Chondrocyte (in vitro differentiated cells): ENCODE results near the gene FAT1. TPM values are rescaled to one million over a fixed set of nuclear protein-coding genes. Genes with fewer than 3 reads are reported as not detected.

ENCODE experiments used
- DNase-seq: peaks from one replicate; pipeline ENCODE4 v3.0.0; 2021; ENCODE audit warnings: mixed read lengths, low spot score
- H3K27ac Mint-ChIP-seq: one replicate; pipeline ENCODE4 v1.8.0; 2021; ENCODE audit warnings: mild to moderate bottlenecking, moderate library complexity, mixed read lengths; ENCODE audit not compliant: unreplicated experiment
- H3K27me3 Mint-ChIP-seq: 2 replicates; pipeline ENCODE4 v1.8.0; 2021; ENCODE audit warnings: low read depth, mixed read lengths
- H3K36me3 Mint-ChIP-seq: 2 replicates; pipeline ENCODE4 v1.8.0; 2021; ENCODE audit warnings: low read depth, mixed read lengths
- H3K4me1 Mint-ChIP-seq: 2 replicates; pipeline ENCODE4 v1.8.0; 2021; ENCODE audit warnings: low read depth, mild to moderate bottlenecking, mixed read lengths
- H3K4me3 Mint-ChIP-seq: one replicate; pipeline ENCODE4 v1.8.0; 2021; ENCODE audit warnings: mild to moderate bottlenecking, moderate library complexity, mixed read lengths; ENCODE audit not compliant: unreplicated experiment
- H3K9me3 Mint-ChIP-seq: 2 replicates; pipeline ENCODE4 v1.8.0; 2021; ENCODE audit warnings: low read depth, mixed read lengths
- total RNA-seq: library from RNA; stranded (reverse); gene quantifications from 3 replicates; pipeline ENCODE4 v1.2.1, GENCODE V29; 2021
- TF ChIP-seq, protein P1 (sequence below): fragments of 200-600 bp; sonication (generic); IDR thresholded peaks from 2 replicates; pipeline ENCODE4 v1.5.0; 2021; ENCODE audit warnings: antibody characterized with exemption, mild to moderate bottlenecking, moderate library complexity

FAT1 gene
- total RNA-seq, 1 donor from 2014 or later, result 671 TPM

DNA sequence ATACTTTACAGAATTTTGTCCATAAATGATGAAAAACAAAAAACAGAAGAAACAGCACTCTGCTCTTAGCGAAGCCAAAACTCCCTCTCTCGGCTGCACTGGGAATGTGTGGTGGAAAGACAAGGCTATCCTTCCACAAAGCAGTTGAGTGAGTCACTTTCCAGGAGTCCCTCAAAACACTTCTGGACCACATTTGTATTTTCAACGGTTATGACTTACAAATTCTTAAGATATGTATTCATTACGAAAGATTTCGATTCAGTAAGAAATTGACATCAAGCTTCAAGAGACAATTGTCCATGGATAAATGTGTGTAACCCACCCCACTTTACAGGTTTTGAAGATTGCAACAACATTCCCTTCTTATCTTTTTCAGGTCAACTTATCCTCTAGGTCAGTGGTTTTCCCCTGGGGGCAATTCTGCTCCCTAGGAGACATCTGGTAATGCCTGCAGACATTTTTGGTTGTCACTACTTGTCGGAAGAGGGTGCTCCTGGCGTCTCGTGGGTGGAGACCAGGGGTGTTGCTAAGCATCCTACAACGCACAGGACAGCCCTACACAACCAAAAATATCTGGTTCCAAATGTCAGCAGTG is 101.6 kb downstream of the FAT1 start:
- Mint-ChIP-seq H3K4me1 (peaks cover 68% of the 10 kb centered on the region), H3K27me3 (no peaks in the 10 kb centered on the region), H3K27ac (peak overlapping the region; percentile 81), H3K36me3 (peaks cover 41% of the 10 kb centered on the region), H3K9me3 (no peaks in the 10 kb centered on the region), H3K4me3 (peak overlapping the region; percentile 40)
- TF ChIP-seq, protein P1, sequence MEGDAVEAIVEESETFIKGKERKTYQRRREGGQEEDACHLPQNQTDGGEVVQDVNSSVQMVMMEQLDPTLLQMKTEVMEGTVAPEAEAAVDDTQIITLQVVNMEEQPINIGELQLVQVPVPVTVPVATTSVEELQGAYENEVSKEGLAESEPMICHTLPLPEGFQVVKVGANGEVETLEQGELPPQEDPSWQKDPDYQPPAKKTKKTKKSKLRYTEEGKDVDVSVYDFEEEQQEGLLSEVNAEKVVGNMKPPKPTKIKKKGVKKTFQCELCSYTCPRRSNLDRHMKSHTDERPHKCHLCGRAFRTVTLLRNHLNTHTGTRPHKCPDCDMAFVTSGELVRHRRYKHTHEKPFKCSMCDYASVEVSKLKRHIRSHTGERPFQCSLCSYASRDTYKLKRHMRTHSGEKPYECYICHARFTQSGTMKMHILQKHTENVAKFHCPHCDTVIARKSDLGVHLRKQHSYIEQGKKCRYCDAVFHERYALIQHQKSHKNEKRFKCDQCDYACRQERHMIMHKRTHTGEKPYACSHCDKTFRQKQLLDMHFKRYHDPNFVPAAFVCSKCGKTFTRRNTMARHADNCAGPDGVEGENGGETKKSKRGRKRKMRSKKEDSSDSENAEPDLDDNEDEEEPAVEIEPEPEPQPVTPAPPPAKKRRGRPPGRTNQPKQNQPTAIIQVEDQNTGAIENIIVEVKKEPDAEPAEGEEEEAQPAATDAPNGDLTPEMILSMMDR, result peak; percentile 81
- no peak for DNase-seq

DNA sequence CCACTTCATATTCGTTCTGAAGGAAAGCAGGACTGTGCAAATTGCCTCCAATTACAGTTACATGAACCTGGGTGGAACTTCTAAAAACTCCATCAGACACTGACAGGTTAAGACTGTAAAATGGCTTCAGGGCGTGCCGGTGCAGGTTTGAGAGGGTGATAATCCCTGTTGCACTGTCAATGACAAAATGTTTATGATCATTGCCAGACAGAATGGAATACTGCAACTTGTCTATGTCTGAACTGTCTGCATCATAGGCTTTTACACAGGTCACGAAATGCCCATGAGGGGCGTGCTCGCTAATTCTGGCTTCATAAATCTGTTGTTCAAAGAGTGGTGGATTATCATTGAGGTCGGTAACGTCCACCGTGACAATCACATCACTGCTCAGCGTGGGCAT is 104.6 kb downstream of the FAT1 start:
- Mint-ChIP-seq H3K27ac (no peak overlapping the region), H3K4me1 (peaks cover 71% of the 10 kb centered on the region), H3K4me3 (no peak overlapping the region), H3K36me3 (peaks cover 57% of the 10 kb centered on the region), H3K27me3 (no peaks in the 10 kb centered on the region), H3K9me3 (no peaks in the 10 kb centered on the region)
- TF ChIP-seq, protein P1, result no peak
- no peak for DNase-seq

DNA sequence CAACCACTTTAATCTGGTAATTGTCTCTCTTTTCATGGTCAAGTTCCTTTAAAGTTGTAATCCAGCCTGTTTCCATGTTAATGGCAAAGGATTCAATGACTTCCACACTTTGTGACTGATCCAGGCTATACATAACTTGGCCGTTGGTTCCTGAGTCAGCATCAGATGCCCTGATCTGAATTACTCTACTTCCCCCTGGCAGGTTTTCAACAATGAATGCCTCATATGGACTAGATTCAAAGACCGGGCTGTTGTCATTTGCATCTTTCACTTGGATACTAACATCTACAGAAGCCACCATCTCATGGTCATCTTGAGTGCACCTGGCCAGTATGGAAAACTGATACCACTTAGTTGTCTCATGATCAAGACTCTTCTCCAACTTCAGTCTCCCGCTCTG is 105.7 kb downstream of the FAT1 start:
- no peaks in the 10 kb centered on the region for H3K9me3 Mint-ChIP-seq
- no peak for DNase-seq
- peaks cover 60% of the 10 kb centered on the region for H3K36me3 Mint-ChIP-seq
- no peak overlapping the region for H3K27ac Mint-ChIP-seq
- no peak overlapping the region for H3K4me3 Mint-ChIP-seq
- TF ChIP-seq, protein P1, result no peak
- H3K27me3 Mint-ChIP-seq, result no peaks in the 10 kb centered on the region
- peaks cover 61% of the 10 kb centered on the region for H3K4me1 Mint-ChIP-seq

DNA sequence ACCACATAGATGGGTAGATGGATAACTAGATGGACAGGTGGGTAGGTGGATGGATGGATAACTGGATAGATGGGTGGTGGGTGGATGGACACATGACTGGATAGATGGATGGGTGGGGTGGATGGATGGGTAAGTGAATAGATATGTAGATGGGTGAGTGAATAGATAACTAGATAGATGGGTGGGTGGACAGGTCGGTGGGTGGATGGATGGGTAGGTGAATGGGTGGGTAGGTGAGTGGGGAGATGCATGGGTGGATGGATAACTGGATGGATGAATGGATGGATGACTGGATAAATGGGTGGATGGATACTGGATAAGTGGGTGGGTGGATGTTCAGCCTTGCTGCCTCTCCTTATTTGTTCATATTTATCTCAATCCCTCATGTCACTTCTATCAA is 116.2 kb downstream of the FAT1 start:
- Mint-ChIP-seq H3K4me1 (peaks cover 35% of the 10 kb centered on the region), H3K4me3 (no peak overlapping the region), H3K27ac (no peak overlapping the region), H3K9me3 (no peaks in the 10 kb centered on the region), H3K36me3 (peaks cover 78% of the 10 kb centered on the region), H3K27me3 (no peaks in the 10 kb centered on the region)
- no peak for DNase-seq
- TF ChIP-seq, protein P1, result no peak

DNA sequence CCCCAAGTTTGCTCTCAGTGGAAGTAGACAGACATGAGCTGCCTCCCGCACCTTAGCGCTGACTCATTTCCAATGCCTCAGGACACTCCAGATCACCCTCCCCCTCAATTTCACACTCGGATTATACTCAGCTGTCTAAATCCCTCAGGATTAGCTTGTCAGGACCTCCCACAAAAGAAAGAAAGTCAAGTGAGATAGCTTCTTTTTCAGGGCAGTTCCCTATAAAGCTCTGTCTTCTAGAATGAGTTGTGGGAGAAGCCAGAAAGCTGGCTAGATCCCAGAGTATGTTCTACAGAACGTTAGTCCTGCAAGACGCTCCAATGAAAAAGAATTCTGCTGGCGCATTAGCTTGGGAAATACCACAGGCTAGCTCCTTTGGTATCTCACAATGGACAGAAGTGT is 117.1 kb downstream of the FAT1 start:
- no peaks in the 10 kb centered on the region for H3K27me3 Mint-ChIP-seq
- peak overlapping the region; percentile 34 for H3K27ac Mint-ChIP-seq
- peaks cover 85% of the 10 kb centered on the region for H3K36me3 Mint-ChIP-seq
- peaks cover 35% of the 10 kb centered on the region for H3K4me1 Mint-ChIP-seq
- TF ChIP-seq, protein P1, result no peak
- no peak for DNase-seq
- no peaks in the 10 kb centered on the region for H3K9me3 Mint-ChIP-seq
- no peak overlapping the region for H3K4me3 Mint-ChIP-seq
